Hematopoietic multipotent progenitor cell treated with erythropoietin and hydrocortisone succinate and interleukin-3 and kit ligand, for 15 days (in vitro differentiated cells): ENCODE data around the gene MAGI2.

Source experiments
- DNase-seq: peaks from one replicate; pipeline ENCODE4 v3.0.0-alpha.2; 2015; ENCODE audit warnings: low spot score

The MAGI2 gene

DNA sequence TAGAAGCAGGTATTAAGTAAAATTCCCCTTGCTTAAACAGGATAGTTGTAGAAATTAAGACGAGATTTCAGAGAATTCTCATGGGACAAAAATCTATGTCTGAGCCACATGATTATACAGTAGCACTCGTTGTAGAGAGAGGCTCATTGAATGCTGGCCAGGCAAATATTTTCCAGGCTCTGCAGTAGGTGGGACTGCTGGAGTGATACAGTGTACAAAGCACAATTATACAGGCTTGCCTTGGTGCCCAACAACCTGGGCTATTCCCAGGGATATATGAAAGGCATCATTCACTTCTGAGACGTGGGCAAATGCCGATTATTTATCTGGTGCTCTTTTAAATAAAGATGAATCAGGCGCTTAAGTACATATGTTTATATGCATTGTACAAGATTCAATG, 1274.3 kb downstream of the MAGI2 start:
- DNase-seq: no peak

DNA sequence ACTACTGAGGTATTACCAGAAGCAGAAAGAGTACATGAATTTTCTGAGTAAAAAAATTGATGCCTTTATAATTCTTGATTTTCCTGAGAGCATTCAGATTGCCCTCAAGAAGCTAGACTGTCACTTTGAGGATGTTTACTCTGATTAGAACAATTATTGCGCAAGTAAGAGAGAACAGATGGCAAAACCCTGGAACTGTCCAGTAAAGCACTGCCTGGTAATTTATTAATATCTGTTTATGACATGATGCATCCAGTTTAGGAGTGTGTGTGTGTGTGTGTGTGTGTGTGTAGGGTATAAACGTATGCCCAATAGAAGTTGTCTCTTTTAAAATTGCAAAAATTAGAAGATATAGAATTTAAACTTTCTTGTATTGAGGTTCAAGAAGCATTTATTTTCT, 1275.1 kb downstream of the MAGI2 start:
- DNase-seq: no peak

DNA sequence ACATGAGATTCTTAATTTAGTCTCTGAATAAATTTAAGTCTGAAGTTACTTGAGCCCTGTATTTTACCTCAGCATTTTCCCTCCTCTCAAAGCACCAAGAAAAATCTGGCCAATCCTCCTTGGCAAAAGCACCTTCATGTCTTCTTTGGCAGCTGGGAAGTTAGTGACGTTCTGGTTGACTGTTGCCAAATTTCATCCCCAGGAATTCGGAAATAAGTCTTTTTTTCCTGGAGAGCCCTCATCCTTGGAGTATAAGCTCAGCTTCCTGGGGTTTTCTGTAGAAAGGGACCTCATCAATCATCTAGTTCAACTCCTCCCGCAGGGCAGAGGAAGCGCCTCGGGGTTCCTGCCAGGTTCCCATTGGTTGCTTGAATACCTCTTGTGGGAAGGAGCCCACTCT, 1277.3 kb downstream of the MAGI2 start:
- no peak for DNase-seq

DNA sequence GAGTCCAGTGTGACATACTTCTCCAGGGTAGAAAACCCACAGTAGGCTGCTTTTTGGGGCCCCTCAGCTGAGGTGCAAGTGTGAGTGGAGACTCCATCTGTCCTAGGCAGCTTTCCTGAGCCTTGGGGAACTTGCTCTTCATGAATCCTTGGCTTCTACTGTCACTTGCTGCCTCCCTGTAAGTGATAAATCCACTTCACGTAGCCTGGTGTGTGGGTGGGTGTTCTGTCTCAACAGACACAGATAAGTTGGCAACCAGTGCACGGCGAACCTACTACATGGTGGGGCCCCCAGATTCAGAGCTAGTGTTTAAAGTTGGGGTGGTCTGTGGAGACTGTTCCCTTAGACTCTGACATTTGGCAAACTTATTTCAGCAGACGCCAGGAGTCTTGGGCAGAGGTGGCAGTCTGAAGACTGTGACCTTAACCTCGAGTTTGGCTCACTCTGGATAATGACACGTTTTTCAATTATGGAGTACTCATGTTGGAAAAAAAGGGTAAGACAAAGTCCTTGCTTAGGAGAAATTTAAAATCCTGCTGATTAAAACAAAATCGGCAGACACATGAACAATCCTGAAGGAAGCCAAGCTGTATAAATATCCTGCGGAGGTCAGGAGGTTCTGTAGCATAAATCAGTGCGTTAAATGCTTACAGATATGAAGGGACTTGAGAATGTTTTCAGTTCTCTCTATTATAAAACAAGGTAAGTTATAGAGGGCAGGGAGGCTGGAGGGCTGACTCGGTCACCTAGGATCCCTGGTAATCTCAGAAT, 1278.0 kb downstream of the MAGI2 start:
- no peak for DNase-seq

DNA sequence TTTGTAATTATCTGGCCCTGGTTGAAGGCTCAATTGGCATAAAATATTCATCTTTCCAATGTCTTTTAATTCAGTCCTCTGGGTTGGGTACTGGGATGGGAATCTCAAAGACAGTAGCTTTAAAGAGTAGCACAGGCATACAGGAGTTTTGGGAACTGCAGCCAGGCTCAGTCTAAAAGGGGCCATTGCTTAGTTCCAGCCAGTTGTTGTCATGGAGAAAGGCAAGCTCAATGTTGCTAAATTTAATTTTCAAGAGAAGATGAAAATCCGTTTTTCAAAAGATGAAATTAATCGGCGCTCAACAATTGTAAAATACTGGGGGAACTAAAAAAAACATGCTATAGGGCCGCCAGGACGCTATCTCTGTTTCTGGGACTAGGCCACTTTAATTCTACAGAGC, 1279.8 kb downstream of the MAGI2 start:
- no peak for DNase-seq

DNA sequence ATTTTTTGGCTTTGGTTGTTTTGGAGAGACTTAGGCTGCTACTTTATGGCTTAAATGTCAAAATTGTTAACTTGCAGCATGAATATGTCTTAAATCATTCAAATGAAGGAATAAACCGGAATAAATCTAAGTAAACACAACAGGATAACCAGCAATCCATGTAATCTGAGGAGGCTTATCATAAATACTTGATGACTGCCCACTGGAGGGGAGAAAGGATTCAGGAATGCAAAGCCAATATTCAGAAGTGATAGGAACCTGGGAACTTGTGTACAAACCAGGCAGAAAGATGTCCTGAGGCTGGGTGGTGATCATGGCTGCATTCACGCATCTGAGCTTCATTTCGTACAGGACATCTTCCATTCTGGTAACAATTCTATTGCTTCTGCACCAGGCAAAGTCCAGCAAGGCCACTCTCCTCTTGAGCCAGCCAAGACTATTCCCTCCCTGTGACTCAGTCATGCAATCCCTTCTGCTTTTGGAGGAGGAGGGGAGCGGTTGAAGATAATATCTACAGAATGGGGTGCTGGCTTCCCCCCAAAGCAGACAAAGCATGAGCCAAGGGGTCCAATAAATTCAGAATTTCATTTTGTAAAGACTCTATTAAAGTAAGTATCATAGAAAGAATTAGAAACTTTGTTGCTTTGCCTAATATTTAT, 1280.4 kb downstream of the MAGI2 start:
- DNase-seq: no peak

DNA sequence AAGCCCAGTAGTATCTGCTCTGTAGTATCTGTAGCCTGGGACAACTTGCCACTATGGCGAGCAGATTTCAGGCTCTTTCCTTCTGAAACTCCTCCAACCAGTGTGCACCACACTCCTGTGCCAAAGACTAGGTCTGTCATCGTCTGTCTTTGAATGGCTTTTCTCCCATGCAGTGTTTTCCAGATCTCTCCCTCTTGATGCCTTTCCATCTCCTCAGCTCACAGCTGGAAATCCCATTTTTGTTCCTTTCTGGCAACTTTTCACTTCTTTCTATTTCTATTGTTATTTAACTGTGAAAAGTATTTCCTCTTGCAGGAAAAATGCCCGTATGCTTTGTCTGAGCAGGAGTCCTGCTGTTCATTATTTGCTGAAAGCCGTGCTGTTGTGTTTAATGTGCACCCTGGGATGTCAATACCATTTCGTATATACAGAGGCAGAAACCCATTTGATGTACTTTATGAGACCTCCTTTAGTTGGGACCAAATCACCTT, 1281.2 kb downstream of the MAGI2 start:
- no peak for DNase-seq

DNA sequence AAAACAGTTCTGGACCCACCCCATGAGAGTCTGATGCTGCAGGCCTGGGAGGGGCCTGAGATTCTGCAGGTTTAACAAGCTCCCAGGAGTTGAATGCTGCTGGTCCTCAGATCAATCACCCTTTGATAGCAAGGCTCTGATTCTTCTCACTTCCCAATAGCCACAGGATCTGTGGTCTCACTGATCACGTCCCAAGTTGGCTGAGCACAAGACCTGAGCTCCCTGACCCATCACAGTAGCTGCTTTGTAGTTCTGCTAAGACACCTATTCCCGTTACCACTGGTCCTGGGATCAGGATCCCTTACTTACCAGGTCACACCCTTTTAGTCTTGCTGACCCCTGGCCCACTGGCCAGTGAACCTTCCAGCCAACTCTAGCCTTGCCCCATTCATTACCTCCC, 1282.1 kb downstream of the MAGI2 start:
- DNase-seq: no peak

DNA sequence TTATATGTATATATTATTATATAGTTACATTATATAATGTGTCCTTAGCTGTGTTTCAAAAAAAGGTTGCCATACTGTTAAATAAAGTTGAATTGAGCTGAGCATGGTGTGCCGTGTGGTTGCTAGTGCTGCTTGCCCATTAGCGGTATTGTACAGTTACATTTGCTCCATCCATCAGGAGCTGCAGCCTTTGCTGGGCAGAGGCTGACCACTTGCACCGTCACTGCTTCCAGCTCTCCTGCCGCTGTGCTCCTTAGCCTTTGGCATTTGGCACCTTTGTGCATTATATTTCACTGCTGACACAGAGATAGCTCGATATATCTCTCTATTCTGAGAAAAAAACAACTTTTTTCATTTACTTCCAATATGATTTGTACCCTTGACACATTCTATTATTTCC, 1282.7 kb downstream of the MAGI2 start:
- DNase-seq: no peak

DNA sequence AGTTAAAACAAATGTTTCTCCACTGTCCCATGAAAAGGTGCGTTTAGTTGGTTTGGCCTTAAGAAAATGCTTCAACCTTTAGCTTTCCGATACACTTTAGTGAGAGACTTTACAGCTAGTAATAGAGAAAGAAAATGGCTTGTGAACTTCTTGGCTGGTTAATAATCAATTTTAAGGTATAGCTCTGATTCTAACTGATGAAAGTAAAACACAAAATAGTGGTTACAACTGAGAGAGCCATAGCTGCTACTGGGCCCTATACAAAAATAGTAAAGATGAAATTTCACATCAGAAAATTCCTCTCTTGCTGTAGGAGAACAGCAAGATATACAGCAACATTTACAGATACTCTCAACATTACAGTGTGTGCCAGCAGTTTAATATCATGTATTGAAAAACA, 1283.5 kb downstream of the MAGI2 start:
- no peak for DNase-seq

DNA sequence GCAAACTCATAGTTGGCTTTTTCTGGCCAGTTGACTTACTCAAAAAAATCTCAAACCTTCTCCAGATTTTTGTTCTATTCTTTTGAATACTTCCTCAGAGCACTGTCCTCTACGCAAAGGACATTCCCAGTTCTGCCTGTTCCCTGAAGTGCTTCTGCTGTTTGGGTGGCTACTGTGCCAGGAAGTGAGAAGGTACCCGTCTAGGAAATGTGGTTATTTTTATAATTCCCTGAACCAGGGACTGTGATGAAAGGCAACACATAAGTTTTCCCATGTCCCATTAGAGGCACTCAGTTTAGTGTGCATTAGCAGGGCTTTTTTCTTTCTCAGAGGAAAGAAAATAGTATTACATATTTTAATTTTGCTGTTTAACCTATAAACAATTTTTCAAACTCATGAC, 1284.6 kb downstream of the MAGI2 start:
- no peak for DNase-seq

DNA sequence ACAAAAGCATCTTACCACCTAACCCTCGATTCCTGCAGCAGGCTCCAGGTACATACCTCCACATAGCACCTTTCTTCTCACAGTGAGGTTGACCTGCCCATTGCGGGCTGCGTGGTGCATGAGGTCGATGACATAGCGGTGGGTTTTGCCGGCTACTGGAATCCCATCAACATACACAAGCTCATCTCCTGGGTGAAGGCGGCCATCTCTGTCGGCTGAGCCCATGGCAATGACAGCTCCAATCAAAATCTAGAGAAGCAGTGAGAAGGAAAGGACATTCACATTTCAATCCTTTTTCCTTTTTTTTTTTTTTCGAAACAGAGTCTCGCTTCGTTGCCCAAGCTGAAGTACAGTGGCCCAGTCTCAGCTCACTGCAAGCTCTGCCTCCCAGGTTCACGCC, 1285.6 kb downstream of the MAGI2 start:
- DNase-seq: no peak

DNA sequence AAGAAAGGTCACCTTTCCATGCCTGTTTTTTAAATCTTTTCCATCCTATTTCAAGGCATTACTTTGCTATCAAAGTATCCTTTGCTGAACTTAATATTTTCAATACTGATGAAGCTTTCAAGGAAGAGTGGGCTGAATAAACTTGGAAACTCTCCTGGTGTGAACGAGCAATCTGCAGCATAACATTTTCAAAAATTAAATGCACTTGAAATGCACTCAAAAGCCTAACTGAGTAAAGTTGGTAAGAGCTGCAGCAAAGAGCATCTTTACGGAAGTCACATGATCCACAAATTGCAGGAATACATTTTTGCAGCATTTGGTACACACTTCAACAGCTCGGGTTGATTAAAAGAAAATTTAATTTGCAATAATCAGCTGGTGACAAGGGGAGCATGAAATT, 1287.6 kb downstream of the MAGI2 start:
- no peak for DNase-seq

DNA sequence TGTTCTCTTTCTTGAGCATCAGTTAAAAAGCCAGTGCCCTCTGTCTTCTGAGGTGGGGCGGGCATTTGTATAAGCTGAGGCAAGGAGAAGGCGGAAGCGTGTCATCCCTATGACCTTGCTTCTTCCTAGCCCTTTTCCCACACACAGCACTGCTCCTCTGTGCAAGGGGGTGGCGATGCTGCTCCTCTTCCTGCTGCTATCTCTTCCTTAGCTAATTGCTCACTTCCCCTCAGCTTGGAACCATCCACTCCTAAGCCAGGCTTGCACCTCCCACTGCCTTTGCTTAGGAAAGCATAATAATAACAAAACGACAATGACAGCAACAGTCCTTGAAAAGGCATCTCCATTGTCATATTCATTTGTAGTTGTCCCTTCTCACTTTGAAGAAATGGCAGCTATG, 1288.0 kb downstream of the MAGI2 start:
- no peak for DNase-seq

DNA sequence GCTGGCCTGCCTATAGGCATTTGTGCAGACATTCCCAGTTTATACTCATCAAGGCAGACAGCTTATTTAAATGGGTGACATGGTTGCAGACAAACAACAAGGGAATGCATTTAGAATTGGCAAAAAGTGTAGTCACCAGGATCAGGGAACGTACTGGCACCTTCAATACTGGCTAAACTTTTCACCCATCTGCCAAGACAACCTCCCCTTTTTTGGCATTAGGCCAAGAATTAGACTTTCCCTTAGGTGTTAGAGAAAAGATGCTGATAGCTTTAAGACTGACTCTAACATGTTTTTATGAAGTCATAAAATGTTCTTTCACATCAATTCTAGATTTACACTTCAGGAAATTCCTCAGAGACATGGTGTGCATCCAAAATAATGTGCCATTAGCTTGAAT, 1289.0 kb downstream of the MAGI2 start:
- DNase-seq: peak; percentile 6

DNA sequence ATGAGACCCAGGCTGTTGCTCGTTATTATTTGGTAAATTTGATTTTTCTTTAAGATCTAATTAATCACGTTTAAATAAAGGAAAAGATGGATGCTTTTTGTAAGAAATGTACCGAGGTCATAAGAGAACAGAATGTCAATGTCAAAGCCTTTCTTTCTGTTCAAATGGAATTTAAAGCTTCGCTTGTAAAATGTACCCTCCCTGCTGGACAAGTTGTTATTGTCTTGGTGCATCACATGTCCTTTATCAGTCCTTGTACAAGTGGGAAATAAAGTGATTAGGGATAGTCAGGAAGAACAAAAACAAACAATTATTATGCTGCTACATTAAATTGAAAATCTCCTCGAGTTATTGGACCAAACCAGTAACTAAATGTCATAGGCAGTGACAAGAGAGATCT, 1291.7 kb downstream of the MAGI2 start:
- no peak for DNase-seq

DNA sequence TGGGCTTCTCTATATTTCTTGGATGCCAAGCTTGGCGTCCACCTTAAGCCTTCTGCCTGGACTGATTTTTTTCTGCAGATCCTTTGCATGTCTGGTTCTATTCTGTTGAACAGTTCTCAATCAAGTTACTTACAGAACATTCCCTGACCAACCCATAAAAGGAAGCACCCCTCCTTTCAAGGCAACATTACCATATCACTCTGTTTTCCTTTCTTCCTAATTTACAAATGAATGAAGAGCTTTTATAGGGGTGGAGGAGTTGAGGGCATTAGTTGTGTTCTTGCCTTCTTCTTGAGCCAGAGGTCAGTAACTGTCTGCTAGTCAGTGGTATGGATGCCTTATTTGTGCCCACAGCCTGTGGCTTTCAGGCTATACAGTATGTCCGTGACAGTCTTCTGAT, 1293.9 kb downstream of the MAGI2 start:
- no peak for DNase-seq

DNA sequence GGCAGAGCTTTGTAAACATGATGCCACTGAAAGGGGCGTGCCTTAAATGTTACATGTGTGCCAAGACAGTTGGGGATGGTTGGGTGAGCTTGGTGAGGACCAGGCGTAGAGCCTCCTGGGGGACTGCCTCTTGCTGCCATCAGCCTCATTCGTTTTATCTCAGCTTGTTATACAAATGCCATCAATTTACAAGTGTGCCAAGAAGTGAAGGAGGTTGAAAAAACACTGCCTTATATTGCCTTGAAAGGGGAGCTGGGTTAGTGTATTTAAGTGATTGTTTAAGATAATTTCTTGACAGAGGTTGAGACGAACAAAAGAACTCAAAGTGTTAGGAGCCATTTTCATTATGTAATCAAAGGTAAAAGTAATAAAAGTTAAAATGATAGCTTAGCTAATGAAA, 1300.2 kb downstream of the MAGI2 start:
- DNase-seq: no peak

DNA sequence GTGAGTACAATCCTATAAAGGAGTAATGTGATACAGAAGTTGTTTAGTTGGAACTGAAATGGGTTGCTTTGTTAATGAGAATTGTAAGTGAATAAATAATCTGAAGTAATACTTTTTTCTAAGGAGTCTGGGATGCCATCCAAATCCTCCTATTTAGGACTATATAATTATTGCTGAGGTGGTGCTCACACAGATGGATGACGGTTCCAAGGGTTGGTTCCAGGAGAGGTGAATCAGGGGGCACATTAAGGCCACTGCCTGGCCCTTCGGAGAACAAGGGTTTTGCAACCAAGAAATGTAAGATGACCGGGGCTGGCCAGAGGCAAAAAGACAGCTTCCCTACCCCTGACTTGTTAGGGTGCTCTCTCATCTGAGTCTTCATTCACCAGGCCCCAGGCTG, 1302.2 kb downstream of the MAGI2 start:
- DNase-seq: no peak

DNA sequence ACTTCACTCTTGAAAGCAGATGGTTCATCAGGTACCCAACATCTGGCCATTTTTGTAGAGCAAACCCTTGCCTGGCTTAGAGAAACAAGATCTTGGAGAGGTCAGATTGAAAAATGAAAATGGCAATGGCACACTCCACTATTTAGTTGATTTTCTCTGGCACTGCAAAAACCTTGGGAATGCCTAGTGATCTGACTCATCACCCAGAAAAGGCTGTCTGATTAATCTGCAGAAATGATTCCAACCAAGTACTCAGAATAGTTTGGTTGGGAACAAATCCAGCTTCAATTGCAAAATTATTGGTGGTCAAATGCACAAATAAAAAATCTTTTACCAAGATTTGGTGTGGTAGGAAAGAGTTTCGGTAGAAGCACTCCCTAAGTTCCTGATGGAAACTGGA, 1303.7 kb downstream of the MAGI2 start:
- DNase-seq: no peak

DNA sequence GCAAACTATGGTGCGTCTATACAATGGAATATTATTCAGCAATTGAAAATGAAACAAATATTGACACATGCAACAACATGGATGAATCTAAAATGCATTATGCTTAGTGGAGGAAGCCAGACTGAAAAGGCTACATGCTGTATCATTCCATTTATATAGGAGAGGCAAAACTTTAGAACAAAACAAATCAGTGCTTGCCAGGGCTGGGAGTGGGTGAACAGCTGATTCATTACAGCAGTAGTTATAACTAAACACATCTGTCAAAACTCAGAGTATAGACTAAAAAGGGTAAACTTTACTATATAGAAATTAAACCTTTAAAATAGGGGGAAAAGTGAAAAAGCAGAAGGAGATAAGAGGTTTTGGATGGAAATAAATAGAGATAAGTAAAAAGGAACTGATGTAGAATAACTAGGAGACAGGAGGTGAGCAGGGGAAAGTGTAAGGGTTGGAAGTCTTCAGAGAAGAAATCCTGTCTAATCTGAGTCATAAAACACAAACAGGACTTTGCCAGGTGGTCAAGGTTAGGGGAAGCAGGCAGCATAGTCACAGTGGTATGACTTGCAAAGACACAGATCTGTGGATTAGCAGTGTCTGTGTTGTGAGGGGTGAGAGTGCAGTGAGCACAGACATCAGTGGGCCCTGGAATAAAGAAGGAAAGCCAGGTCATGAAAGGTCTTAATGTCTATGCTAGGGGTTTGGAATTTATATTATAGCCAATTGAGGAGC, 1305.1 kb downstream of the MAGI2 start:
- no peak for DNase-seq

DNA sequence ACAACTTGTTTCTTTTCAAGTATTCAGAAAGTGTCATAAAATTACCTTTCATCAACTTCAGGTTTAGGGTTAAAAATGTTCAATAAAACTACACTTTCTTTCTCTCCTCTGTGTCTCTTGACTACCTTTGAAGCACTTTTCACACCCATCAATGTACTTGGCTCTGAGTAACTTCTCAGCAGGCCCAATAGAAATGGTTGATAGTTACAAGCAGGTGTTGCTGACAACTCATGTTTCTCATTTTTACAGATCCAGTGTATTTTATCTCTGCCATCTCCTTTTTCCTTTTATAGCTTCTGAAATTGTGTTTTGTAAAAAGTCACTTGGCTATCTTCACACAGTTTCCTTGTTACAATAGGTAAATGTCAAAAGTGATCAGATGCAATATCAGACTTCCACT, 1306.9 kb downstream of the MAGI2 start:
- no peak for DNase-seq

DNA sequence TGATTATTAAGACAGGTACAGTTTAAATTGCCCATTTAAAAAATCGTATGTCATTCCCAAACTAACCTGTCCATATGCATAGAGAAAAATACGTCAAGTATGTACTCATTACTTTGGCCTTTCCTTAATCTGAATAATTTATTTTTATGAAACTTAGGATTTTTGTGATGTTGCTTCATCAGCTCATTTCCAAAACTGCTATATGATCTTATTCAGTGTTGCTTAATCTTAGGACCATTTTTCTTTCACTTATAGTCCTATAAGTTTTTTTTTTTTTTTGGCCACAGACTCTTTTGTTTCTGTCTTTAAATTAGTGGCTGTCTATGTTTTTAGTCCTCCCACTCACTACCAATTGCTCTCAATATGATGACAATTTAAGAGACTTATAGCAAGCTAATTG, 1309.8 kb downstream of the MAGI2 start:
- no peak for DNase-seq
